ENCODE data around the gene LINC00305.

The LINC00305 gene

GRCh38 chr18:64142904-64143303 lies 6.0 kb downstream of the LINC00305 start:
- no peak overlapping the region for H3K4me3 ChIP-seq (ENCODE audit: low read depth, low read length)
- no peak for TF ChIP-seq CTCF (IDR thresholded peaks at IDR 0.05; ENCODE audit: control insufficient read depth, extremely low read depth, insufficient read depth)
- DNase-seq (ENCODE audit: low read depth), result no peak

- DNase-seq (ENCODE audit: low read depth), result no peak
- no peak overlapping the region for H3K4me3 ChIP-seq (ENCODE audit: low read depth, low read length)
- no peak for TF ChIP-seq CTCF (IDR thresholded peaks at IDR 0.05; ENCODE audit: control insufficient read depth, extremely low read depth, insufficient read depth)
Measured at GRCh38 chr18:64137914-64138313, 11.0 kb downstream of the LINC00305 start.

- TF ChIP-seq CTCF (IDR thresholded peaks at IDR 0.05; ENCODE audit: control insufficient read depth, extremely low read depth, insufficient read depth), result no peak
- no peak overlapping the region for H3K4me3 ChIP-seq (ENCODE audit: low read depth, low read length)
- DNase-seq (ENCODE audit: low read depth), result no peak
Measured at GRCh38 chr18:64134044-64134747, 14.7 kb downstream of the LINC00305 start.

GRCh38 chr18:64132871-64133270 lies 16.0 kb downstream of the LINC00305 start:
- no peak for DNase-seq (ENCODE audit: low read depth)
- TF ChIP-seq CTCF (IDR thresholded peaks at IDR 0.05; ENCODE audit: control insufficient read depth, extremely low read depth, insufficient read depth), result no peak
- H3K4me3 ChIP-seq (ENCODE audit: low read depth, low read length), result no peak overlapping the region

- TF ChIP-seq CTCF (IDR thresholded peaks at IDR 0.05; ENCODE audit: control insufficient read depth, extremely low read depth, insufficient read depth), result no peak
- no peak for DNase-seq (ENCODE audit: low read depth)
- H3K4me3 ChIP-seq (ENCODE audit: low read depth, low read length), result no peak overlapping the region
Measured at GRCh38 chr18:64131314-64131713, 17.6 kb downstream of the LINC00305 start.

GRCh38 chr18:64127172-64127571 lies 21.7 kb downstream of the LINC00305 start:
- H3K4me3 ChIP-seq (ENCODE audit: low read depth, low read length), result no peak overlapping the region
- no peak for TF ChIP-seq CTCF (IDR thresholded peaks at IDR 0.05; ENCODE audit: control insufficient read depth, extremely low read depth, insufficient read depth)
- DNase-seq (ENCODE audit: low read depth), result no peak

GRCh38 chr18:64119916-64120315 lies 29.0 kb downstream of the LINC00305 start:
- H3K4me3 ChIP-seq (ENCODE audit: low read depth, low read length), result no peak overlapping the region
- no peak for TF ChIP-seq CTCF (IDR thresholded peaks at IDR 0.05; ENCODE audit: control insufficient read depth, extremely low read depth, insufficient read depth)
- DNase-seq (ENCODE audit: low read depth), result no peak

Data from LNCaP clone FGC (cell line).